Colonic mucosa (tissue), 4 donors: ENCODE measurements around the gene SCN10A. TPM values are rescaled to one million over a fixed set of nuclear protein-coding genes. Genes with fewer than 3 reads are reported as not detected.

Experiments
- DNase-seq: peaks from one replicate; pipeline ENCODE4 v3.0.0-alpha.2; 2020
- H3K27ac ChIP-seq: fragments of 200-600 bp; one replicate; pipeline ENCODE4 v1.8.0; 2021
- H3K27me3 ChIP-seq: fragments of 200-600 bp; one replicate; pipeline ENCODE4 v1.8.0; 2021
- H3K36me3 ChIP-seq: fragments of 200-600 bp; one replicate; pipeline ENCODE4 v1.8.0; 2021
- H3K4me1 ChIP-seq: fragments of 200-600 bp; one replicate; pipeline ENCODE4 v1.8.0; 2021; ENCODE audit warnings: mild to moderate bottlenecking
- H3K4me3 ChIP-seq: fragments of 200-600 bp; one replicate; pipeline ENCODE4 v1.8.0; 2021
- H3K9ac ChIP-seq, 2 donors: one replicate each; pipeline ENCODE4 v1.7.0; 2013; ENCODE audit warnings: control low read depth in 2 of 2, low read depth in 2 of 2, low read length in 2 of 2
- H3K9me3 ChIP-seq: fragments of 200-600 bp; one replicate; pipeline ENCODE4 v1.8.0; 2021
- intact Hi-C: fragments of 100-400 bp; cut with DNase I; formaldehyde crosslinking; loops from one replicate; pipeline ENCODE4 v1.14.1; 2022
- total RNA-seq, 2 donors: library from RNA; stranded (reverse); fragmentation: NEBNext Ultra II Directional in 1 of 2; extraction: Animal tissue kit (Norgen Biotek cat#: 25700) in 1 of 2; gene quantifications; one replicate each; pipeline ENCODE4 v1.2.1, GENCODE V29; 2021
- TF ChIP-seq, protein P1 (sequence below): fragments of 200-600 bp; IDR thresholded peaks from one replicate; pipeline ENCODE4 v1.8.0; 2022; ENCODE audit warnings: antibody characterized with exemption, mild to moderate bottlenecking
- donor health status: healthy.
- donor health status: DM: no; HTN: no; CAD: no.
- donor health status: DM: no; HTN: no; CAD: no.

SCN10A gene
- total RNA-seq, 2 donors from 2014 or later: not detected

GRCh38 chr3:38828681-38829080 lies 12.7 kb upstream of the SCN10A start:
- intact Hi-C loops: no loop called here
- Histone ChIP-seq H3K27ac (no peak overlapping the region), H3K4me1 (no peaks in the 10 kb centered on the region), H3K9me3 (no peaks in the 10 kb centered on the region), H3K36me3 (no peaks in the 10 kb centered on the region), H3K27me3 (no peaks in the 10 kb centered on the region), H3K9ac (no peak overlapping the region), H3K4me3 (no peak overlapping the region)
- TF ChIP-seq, protein P1, sequence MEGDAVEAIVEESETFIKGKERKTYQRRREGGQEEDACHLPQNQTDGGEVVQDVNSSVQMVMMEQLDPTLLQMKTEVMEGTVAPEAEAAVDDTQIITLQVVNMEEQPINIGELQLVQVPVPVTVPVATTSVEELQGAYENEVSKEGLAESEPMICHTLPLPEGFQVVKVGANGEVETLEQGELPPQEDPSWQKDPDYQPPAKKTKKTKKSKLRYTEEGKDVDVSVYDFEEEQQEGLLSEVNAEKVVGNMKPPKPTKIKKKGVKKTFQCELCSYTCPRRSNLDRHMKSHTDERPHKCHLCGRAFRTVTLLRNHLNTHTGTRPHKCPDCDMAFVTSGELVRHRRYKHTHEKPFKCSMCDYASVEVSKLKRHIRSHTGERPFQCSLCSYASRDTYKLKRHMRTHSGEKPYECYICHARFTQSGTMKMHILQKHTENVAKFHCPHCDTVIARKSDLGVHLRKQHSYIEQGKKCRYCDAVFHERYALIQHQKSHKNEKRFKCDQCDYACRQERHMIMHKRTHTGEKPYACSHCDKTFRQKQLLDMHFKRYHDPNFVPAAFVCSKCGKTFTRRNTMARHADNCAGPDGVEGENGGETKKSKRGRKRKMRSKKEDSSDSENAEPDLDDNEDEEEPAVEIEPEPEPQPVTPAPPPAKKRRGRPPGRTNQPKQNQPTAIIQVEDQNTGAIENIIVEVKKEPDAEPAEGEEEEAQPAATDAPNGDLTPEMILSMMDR: no peak
- no peak for DNase-seq

GRCh38 chr3:38827791-38828190 lies 11.8 kb upstream of the SCN10A start:
- intact Hi-C loops: no loop called here
- H3K4me3 ChIP-seq: no peak overlapping the region
- TF ChIP-seq, protein P1: no peak
- no peak for DNase-seq
- no peaks in the 10 kb centered on the region for H3K9me3 ChIP-seq
- H3K27ac ChIP-seq: no peak overlapping the region
- no peaks in the 10 kb centered on the region for H3K36me3 ChIP-seq
- H3K4me1 ChIP-seq: no peaks in the 10 kb centered on the region
- no peaks in the 10 kb centered on the region for H3K27me3 ChIP-seq
- H3K9ac ChIP-seq: no peak overlapping the region

DNA sequence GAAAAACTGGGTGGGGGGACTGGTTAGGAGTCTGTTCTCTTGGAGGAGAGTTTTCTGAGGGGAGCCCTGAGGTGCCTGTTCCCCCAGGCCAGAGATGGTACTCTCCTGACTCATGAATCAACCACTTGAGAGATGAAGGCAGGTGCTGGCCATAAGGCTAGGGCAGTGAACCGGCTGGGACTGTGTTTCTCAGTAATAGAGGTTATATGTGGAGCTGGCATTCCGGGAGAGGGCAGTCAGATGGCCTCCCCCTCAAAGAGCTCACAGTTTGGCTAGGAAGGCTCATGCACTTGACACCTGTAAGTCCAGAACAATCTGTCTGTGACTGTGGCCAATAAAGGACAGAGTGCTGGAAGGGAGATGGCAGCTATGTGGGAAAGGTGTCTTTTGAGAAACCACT lies 10.0 kb upstream of the SCN10A start:
- Histone ChIP-seq H3K4me1 (no peaks in the 10 kb centered on the region), H3K9me3 (no peaks in the 10 kb centered on the region), H3K27me3 (no peaks in the 10 kb centered on the region), H3K36me3 (no peaks in the 10 kb centered on the region), H3K27ac (no peak overlapping the region), H3K4me3 (no peak overlapping the region), H3K9ac (no peak overlapping the region)
- intact Hi-C loops: no loop called here
- no peak for DNase-seq
- TF ChIP-seq, protein P1: no peak

DNA sequence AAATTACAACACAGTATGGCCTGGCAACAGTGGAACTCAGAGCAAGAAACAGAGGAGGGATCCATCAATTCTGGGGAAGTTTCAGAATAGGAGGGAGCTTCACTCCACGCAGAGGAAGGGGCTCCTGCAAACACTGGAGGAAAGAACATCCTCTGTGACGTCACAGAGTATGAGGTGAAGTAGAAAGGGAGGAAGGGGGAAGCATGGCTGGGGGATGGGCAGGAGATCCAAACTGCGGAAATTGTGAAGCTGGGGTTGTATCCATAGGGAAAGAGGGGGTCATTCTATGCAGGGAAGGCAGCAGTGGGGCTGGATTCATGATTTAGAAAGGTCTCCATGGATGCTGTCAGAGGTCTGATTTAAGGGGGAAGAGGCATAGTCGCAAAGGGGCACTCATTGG lies 8.3 kb upstream of the SCN10A start:
- H3K4me3 ChIP-seq: no peak overlapping the region
- H3K36me3 ChIP-seq: no peaks in the 10 kb centered on the region
- H3K9ac ChIP-seq: no peak overlapping the region
- DNase-seq: no peak
- H3K4me1 ChIP-seq: no peaks in the 10 kb centered on the region
- TF ChIP-seq, protein P1: no peak
- intact Hi-C loops: no loop called here
- H3K9me3 ChIP-seq: no peaks in the 10 kb centered on the region
- H3K27me3 ChIP-seq: no peaks in the 10 kb centered on the region
- no peak overlapping the region for H3K27ac ChIP-seq

- Histone ChIP-seq H3K4me1 (no peaks in the 10 kb centered on the region), H3K9me3 (no peaks in the 10 kb centered on the region), H3K9ac (no peak overlapping the region), H3K27ac (no peak overlapping the region), H3K27me3 (no peaks in the 10 kb centered on the region), H3K4me3 (no peak overlapping the region), H3K36me3 (no peaks in the 10 kb centered on the region)
- intact Hi-C loops: no loop called here
- DNase-seq: no peak
- TF ChIP-seq, protein P1: no peak
These were observed 7.7 kb upstream of the SCN10A start for GRCh38 chr3:38823722-38824121.

- Histone ChIP-seq H3K27me3 (no peaks in the 10 kb centered on the region), H3K9me3 (no peaks in the 10 kb centered on the region), H3K27ac (no peak overlapping the region), H3K9ac (no peak overlapping the region), H3K36me3 (no peaks in the 10 kb centered on the region), H3K4me3 (no peak overlapping the region), H3K4me1 (no peaks in the 10 kb centered on the region)
- intact Hi-C loops: no loop called here
- TF ChIP-seq, protein P1: no peak
- no peak for DNase-seq
These were observed 7.2 kb upstream of the SCN10A start for GRCh38 chr3:38823186-38823585.
